Dermis blood vessel endothelial cell (primary cell): ENCODE data around the gene SERPINB1. TPM values are rescaled to one million over a fixed set of nuclear protein-coding genes. Genes with fewer than 3 reads are reported as not detected.
"Not testable (repeated sequence)": the region's sequence is repeated elsewhere in the genome, so short reads cannot be mapped to it uniquely, and the experiment has no call there.

Source experiments
- DNase-seq: peaks from one replicate; pipeline ENCODE4 v3.0.0; 2010
- total RNA-seq: library from RNA; depleted of rRNA; stranded (reverse); fragments of >200 nt; gene quantifications from 2 replicates; pipeline ENCODE4 v1.2.3, GENCODE V29; 2014

The SERPINB1 gene
- total RNA-seq, 1 donor from 2014 or later, result 32.2 TPM

DNA sequence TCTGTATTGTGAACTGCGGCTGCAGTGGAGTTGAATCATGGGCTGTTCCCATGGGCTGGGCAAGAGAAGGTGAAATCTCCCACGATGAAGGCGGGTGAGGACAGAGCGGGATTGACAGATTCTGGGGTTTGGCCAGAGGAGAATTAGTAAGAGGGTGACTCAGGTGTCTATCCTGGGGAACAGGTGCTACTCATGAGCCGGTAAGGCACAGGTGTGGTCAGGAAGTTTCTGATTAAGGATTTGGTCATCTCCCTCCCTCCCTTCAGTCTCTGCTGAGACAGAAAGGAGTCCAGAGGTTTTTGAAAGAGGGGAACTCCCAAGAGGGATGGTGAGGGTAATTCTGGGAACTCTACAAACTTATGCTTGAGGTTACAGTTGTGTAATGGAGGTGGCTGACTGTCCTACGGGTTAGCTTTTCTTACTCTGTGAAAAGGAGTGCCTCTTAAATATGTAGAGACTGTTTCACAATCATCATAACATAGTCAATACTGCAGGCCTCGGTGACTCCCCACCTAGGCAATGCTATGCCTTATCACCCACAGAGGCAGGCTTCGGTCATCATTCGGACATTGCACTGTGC lies 31.5 kb downstream of the SERPINB1 start:
- DNase-seq, result no peak

DNA sequence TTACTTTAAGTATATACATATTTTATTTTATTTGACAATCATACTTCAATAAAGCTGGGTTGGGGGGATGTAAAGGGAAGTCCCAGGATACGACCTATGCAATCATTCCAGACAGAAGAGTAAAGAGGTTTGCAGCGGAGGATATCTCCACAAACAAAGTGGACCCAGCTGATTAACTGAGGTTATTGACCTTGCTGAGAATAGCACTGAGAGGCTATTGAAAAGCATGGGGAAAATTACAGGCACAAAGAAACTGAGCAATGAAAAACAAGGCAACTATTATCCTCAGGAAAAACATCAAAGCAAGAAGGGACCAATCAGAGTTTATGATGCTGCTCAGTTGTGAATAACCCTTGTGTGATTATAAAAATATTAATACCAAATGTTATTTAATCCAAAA lies 32.6 kb downstream of the SERPINB1 start:
- no peak for DNase-seq

DNA sequence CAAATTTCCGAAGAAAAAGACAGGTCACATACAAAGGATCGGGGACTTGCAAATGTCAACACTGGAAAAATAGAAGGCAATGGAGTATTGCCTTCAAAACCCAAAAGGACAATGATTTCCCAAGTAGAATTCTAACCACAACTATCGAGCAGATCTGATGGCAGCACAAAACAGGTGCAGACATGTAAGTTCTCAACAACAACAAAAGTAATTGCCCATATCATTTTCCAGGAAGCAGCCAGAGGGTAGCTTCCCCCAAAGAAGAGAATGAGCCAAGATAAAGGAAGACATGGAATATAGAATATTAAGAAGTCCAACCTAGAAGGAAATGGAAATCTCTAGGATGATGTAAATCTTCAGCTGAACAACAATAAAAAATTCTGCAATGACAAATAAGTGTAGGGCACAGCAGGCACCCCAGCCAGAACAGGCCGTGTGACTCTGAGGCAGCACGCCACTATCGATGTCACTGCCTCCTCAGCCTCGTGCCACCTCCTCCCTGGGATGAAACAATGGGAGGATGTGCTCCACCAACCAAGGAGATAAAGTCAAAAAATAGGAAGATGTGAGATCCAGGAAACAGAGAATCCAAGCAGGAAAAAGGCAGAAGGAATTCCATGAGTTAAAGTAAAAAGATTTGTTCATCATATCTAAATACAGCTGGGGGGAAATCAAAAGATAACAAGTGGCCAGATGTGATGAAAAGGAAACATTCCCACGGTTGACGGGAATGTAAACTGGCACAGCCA lies 34.1 kb downstream of the SERPINB1 start:
- peak; percentile 68 for DNase-seq

DNA sequence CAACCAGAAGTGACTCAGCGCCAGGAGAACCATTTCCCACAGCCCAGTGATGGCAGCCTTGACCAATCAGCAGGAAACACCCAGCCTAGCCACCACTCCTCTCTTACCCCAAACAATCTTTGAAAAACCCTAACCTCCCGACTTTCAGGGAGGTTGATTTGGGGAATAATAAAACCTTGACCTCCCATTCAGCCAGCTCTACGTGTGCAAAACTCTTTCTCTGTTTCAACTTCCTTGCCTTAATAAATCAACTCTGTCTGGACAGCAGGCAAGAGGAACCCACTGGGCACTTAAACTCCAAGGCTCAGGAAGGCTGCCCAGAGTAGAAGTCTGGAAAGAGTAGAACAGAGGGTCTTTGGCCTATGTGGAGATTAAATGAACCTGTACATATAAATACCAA lies 35.0 kb downstream of the SERPINB1 start:
- no peak for DNase-seq

DNA sequence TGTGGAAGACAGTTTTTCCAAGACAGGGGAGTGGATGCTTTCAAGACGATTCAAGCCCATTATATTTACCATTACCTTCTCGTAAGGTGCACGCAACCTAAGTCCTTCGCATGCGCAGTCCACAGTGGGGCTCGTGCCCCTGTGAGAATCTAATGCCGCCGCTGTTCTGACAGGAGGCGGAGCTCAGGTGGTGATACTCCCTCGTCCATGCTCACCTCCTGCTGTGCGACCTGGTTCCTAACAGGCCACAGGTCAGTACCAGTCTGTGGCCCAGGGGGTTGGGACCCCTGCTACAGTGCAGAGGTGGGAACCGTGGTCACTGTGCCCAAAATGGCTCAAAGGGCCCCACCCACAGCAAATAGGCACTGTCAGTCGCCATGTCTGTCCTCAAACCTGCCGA lies 36.6 kb downstream of the SERPINB1 start:
- no peak for DNase-seq

DNA sequence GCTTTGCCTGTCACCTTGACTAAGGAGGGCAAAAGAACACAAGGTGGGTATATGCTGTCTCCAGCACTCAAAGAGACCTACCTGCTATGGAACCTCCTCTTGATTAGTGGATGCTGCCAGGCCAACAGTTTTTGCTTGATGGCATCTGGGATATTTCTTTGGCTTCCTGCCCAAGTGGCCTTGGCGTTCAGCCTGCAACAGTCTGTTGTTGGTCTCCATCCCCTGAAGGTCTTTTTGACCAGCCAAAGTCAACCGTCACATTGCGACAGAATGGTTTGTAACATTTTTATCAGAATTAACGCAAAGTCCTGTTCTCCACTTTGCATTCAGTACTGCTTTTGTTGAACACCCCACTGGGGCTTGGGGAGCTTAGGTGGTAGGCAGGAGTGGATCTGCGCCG lies 37.1 kb downstream of the SERPINB1 start:
- DNase-seq, result no peak

DNA sequence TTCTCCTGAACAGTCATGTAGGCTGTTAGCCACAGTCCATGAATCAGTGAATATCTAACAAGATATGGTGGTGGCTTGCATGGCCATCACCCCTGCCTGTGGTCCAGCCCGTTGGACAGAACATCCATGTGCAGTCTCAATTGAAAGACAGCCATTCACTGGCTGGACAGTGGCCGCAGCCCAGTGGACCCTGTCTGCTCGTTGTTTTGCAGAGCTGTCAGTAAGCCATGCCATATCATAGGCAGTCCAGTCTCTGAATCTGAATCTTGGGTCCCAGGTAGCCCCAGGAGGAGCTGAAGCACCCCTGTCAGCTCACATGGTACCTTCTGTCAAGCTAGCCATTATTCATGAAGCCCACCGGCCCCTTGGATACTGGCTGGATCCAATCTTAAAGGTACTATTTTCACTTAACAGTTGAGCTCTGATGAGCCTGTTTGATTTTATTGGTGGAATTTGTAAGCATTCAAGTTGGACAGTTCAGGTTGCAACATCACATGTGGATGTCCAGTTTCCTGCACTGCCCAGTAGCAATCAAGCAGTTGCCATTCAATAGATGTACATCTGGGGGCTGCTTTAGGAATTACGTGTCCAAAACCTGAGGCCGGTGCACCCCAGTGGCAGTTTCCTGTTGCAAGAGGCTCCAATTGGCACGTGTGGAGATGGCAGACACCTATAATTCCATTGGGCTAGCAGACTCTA lies 37.8 kb downstream of the SERPINB1 start:
- DNase-seq, result no peak

DNA sequence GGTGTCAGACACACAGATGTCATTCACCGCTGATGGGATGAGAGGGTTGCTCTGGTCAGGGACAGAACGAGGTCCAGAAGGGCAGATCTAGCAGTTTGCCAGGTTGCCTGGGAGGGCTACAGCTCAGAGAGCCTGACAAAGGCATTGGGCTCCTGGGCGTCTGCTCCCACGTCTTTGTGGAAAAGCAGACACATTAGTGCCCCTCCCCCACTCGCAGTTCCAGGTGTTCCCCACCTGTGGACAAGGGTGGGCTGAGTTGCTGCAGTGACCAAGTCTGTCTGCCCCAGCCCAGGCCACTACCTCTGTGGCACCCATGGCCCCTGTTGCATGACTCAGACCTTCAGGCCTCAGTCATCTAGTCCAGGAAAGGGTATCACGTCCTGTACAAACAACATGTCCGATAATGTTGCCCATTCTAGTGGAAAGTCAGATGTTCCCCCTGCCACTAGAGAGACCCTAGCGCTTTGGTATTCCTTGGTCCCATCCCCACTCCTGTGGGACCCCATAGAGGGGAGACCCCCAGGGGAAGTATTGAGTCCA lies 39.1 kb downstream of the SERPINB1 start:
- DNase-seq, result peak; percentile 49

DNA sequence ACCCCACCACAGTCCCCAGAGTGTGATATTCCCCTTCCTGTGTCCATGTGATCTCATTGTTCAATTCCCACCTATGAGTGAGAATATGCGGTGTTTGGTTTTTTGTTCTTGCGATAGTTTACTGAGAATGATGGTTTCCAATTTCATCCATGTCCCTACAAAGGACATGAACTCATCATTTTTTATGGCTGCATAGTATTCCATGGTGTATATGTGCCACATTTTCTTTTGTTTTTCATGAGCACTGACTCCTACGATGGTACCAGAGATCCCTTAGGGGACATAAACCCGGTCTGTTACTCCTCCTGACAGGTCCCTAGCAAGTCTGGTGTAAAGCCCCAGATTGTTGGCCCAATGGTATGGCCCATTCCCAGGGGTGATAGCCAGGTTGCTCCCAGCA lies 40.0 kb downstream of the SERPINB1 start:
- not testable (repeated sequence) for DNase-seq

DNA sequence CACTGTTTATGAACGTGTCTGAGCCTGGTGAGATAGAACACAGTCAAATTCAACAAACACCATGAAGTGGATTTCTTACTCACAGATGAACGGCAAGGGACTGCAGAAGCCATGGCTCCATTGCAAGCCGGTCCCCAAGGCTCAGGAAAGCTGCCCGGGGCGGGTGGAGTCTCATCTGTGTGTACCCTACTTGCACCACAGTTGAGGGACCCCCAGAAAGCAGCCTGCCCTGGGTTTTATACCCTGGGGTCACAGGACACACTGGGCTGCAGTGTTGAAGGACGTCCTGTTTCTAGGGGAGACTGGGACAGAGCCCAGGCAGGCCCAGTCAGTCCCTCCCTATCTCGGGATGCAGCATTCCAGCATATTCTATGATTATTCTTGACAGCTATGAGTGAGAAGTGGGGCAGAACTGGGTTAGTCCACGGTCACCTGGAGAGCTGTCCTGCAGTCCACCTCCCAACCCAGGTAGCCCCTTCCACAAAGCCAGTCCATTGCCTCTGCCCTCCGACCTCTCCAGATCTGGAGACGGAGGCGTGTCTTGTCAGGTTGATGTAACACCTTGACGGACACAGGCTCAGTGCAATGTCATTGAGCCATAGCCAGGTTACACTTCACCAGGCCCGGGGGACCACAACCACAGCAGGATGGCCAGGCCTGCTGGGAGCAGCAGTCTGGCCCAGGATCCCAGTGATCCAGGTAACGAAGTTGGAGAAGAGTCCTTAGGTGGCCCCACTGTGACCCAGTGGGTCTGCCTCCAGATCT lies 40.9 kb downstream of the SERPINB1 start:
- no peak for DNase-seq

DNA sequence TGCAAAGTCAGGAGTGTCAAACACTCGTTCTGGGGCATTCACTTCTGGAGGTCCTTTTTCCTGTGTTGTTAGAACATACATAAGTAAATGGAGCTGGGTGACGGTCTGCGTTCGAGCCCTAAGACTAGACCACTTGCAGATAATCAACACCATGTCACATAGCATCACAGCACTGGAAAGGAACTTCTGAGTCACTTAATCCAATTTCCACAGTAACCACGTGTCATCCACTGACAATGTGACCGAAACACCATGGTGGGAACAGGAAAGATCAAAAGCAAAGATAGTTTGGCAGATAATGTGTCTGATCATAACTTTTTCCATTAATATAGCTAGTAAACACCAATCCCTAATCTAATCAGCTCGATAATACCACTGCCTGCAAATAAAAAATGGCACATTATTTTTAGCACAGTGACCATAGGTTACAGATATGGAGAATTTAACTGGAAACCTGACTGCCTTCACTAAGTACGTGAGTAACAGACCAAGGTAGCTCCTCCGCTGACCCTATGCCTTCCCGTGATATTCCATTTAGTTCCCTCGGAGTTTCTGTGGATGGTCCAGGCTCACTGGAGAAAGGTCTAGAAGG lies 41.6 kb downstream of the SERPINB1 start:
- DNase-seq, result peak; percentile 87

DNA sequence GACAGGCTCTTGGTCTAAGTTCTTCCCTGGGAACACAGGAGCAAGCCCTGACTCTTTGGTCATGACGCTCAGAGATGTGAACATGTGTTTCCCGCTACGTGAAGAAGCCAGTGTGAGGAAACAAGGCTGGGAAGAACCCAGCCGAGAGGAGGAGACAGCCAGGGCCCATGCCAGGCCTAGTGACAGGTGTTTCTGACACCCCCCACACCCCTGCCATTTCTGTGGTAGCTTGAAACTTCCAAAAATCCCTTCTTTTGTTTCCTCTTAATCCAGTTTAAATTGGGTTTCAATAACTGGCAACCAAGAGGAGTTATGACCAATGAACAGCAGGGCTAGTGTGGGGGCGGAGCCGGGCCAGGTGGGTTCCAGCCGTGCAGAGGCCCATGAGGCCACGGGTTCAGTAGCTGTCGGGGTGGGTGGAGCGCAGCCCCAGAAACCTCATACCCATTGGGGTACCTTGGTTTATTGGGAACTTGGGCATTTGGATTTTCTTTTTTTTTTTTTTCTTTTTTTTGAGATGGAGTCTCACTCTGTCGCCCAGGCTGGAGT lies 43.0 kb downstream of the SERPINB1 start:
- no peak for DNase-seq

DNA sequence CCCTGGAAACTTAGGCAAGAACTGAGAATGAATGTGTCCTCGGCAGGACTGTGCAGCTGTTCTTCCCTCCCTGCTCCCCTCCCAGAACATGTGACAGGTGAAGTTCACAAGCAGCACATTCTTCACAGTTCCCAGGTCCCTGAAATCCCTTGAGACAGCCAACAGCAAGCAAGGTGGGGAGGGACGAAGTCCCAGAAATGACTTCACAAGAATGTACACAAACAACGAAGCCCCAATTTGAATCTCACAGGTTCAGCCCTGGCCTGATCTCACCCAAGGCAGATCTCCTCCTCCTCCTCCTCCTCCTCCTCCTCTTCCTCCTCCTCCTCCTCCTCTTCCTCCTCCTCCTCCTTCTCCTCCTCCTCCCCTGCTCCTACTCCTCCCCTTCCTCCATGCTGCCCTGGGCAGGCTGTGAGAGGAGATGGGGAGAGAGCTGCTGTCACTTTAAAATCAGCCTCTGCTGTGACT lies 44.1 kb downstream of the SERPINB1 start:
- DNase-seq, result no peak

DNA sequence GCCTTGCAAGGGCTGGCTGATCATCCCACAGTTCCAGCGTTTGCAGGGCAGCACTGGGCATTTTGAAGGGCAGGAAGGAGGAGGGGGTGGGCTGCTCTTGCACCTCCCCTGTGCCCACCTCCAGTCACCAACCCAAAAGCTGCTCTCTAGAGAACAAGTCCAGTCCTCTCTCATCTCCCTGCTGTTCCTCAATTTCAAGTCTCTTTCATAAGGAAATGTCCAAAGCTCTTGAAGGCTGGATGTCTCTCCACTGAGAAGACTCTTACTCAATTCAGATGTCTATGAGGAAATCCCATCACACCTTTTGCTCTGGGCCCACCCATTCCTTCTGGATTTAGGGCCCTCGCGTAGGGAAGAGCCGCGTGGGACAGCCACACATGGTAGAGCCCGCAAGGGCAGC lies 44.8 kb downstream of the SERPINB1 start:
- no peak for DNase-seq

DNA sequence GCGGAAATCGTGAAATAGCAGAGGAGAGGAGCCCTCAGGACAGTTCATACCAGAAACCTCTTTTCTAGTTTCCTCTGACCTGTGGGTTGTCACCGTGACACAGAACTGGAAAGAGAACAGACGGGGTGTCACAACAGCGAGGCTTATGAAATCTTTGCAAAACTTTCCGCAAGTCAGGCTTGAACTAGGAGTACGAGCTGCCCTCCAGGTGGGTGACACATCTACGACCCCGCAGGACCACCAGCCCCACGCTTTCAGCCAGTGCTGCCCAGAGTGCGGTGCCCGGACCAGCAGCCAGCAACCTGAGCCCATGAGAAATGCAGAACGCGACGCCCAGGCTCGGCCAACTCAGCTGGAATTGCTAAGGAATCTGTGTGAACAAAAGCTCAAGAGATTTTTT lies 45.7 kb downstream of the SERPINB1 start:
- DNase-seq, result no peak

DNA sequence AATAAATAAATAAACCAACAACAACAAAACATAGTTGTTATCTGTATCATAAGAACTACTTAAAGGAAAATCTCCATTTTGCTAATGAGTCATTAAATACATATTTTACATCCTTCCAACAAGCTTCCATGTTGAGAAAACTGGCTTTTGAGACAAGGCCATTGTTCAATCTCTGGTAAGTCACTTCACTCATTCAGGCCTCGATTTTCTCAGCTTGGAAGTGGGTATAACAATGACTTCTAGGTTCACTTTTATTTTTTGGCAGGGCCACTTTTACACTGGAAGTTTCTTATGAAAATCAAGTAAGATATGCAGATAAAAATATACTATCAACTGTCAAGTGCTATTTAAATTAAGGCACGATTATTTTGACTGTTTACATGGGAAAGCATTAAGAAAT lies 46.5 kb downstream of the SERPINB1 start:
- DNase-seq, result no peak

DNA sequence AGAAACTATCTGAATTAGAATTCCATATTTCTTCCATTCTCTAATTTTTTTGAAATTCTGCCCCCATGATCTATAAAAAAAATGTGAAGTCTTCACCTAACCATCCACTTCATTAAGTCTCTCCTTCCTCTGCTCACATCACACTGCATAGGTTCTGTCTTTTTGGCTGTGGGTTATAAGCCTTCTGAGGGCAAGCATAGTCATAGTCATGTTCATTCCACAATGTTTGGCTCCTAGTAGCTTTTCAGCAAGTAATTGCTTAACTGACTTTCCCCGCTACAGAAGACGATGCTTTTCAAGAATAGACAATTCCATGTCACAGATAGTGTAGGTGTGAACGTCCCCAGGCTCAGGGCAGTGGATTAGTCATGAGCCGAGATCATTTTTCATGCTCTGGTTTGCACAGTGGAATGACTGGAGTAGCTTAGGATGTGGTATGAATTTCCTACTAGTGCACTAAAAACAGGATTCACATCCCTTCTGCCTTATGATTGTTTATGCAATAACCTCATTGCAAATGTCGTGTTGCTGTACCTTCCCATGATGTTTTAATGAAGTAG lies 47.4 kb downstream of the SERPINB1 start:
- no peak for DNase-seq

DNA sequence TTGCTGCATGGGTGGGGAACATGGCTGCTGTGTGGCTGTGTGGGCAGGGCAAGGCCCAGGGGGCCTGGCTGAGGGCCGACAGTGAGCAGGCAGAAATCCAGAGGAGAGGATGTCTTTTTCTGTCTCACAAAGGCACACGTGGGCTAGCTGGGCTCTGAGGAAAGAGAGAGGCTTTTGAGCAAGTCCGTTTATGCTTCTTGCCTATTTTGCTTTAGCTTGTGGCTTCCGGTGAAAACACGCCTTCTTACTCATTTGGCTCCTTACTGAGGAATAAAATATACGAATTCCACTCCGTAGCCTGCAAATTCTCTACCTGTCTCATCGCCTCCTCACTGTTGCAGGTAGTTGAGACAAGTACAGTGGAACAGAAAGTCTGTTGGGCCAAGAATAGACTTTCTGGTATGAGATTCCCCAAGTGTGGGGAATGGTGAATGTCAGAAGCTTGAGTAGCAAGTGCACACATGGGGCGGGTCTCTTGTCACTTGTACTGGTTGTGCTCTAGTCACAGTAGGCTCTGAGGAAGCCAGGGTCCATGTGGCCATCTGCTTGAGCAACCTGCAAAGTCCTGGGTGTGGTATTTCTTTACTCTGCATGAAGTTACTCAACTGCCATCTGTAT lies 48.0 kb downstream of the SERPINB1 start:
- DNase-seq, result no peak

DNA sequence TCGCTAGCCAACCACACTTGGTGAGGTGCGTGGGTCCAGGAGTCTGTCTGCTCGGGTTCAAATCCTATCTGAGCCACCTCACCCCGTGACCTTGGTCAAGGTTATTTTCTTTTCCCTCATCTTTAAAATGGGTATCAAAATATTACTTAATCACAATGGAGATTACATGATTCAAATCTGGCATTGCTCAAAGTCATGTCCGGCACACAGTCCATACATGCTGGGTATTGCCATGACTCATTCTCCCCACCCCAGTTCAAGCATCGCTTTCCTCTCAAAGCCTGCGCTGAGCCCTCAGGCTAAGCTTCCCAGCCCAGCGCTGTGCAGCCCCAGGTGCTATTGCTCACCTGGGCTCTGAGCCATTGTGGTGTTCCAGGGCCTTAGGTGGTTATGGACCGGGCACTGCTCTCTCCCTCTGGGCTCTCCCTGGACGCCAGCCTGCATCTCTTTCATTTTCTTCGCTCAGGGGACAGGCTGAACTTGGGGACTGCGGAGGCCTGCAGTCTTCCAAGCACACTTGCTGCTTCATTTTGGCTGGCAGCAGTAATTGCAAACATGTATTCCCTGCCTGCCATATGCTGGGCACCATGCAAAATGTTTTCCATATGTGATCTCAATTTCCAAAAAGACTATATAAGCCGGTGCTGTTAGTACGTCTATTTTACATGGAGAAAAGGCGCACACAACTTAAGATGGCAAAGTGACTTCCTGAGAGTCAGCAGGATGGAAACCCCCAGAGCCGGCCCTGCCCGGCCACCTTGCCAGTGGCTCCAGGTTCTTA lies 49.1 kb downstream of the SERPINB1 start:
- DNase-seq, result peak; percentile 87

DNA sequence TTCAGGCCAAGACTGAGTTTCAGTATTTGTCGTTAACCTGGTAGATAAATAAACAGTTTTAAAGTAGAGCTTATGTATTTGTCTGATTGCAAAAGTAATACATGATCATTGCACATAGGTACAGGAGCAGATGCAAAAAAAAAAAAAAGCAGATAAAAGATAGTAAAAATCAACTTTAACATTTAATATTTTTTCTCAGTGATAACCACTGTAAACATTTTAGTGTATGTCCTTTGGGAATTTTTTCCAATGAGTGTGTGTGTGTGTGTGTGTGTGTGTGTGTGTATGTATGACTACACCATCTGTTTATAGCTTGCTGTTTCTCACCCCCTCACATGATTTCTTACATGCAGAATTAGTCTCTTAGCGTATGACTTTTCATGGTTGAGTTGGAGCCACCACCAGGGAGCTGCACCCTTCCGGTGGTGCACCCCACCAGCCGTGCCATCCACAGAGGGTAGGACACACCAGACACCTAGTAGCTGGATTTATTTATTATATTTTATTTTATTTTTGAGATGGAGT lies 50.2 kb downstream of the SERPINB1 start:
- DNase-seq, result no peak
